ENCODE data around the gene TDG. TPM values are rescaled to one million over a fixed set of nuclear protein-coding genes. Genes with fewer than 3 reads are reported as not detected.

TDG gene
- total RNA-seq, 1 donor from 2014 or later, result 11.3 TPM

DNA sequence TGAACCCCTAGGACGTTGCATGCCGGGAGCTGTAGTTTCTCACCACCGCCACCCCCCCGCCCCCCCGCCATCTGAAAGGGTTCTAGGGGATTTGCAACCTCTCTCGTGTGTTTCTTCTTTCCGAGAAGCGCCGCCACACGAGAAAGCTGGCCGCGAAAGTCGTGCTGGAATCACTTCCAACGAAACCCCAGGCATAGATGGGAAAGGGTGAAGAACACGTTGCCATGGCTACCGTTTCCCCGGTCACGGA is 36.0 kb upstream of the TDG start:
- no peak for DNase-seq
- peak overlapping the region; percentile 94 for H3K27ac ChIP-seq (replicated peaks)
- intact Hi-C loops (cut with micrococcal nuclease), result no loop called here
- no peaks in the 10 kb centered on the region for H3K27me3 ChIP-seq (ENCODE audit: low read depth)
- peak overlapping the region; percentile 86 for H3K4me3 ChIP-seq
- peaks cover 65% of the 10 kb centered on the region for H3K4me1 ChIP-seq
- TF ChIP-seq, protein P1, sequence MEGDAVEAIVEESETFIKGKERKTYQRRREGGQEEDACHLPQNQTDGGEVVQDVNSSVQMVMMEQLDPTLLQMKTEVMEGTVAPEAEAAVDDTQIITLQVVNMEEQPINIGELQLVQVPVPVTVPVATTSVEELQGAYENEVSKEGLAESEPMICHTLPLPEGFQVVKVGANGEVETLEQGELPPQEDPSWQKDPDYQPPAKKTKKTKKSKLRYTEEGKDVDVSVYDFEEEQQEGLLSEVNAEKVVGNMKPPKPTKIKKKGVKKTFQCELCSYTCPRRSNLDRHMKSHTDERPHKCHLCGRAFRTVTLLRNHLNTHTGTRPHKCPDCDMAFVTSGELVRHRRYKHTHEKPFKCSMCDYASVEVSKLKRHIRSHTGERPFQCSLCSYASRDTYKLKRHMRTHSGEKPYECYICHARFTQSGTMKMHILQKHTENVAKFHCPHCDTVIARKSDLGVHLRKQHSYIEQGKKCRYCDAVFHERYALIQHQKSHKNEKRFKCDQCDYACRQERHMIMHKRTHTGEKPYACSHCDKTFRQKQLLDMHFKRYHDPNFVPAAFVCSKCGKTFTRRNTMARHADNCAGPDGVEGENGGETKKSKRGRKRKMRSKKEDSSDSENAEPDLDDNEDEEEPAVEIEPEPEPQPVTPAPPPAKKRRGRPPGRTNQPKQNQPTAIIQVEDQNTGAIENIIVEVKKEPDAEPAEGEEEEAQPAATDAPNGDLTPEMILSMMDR (IDR thresholded peaks at IDR 0.05; ENCODE audit: borderline replicate concordance), result no peak
- H3K36me3 ChIP-seq, result peaks cover 32% of the 10 kb centered on the region
- H3K9me3 ChIP-seq (replicated peaks), result no peaks in the 10 kb centered on the region

GRCh38 chr12:103930034-103930786 is 35.5 kb upstream of the TDG start, which contains the start of gene HSP90B1:
Gene HSP90B1 (plus strand): TSS chr12:103930410. CDS start chr12:103930516, 106 bp downstream.
- H3K27ac ChIP-seq (replicated peaks), result peak within 1 kb of the TSS; percentile 94
- TF ChIP-seq, protein P1 (IDR thresholded peaks at IDR 0.05; ENCODE audit: borderline replicate concordance), result no peak
- intact Hi-C loops (cut with micrococcal nuclease), result no loop called here
- peaks cover 37% of the 10 kb centered on the region for H3K36me3 ChIP-seq
- H3K4me3 ChIP-seq, result peak within 1 kb of the TSS; percentile 86
- H3K27me3 ChIP-seq (ENCODE audit: low read depth), result no peaks in the 10 kb centered on the region
- H3K4me1 ChIP-seq, result peaks cover 70% of the 10 kb centered on the region
- peak; percentile 99 for DNase-seq
- no peaks in the 10 kb centered on the region for H3K9me3 ChIP-seq (replicated peaks)

- DNase-seq, result peak; percentile 34
- Histone ChIP-seq H3K27ac (replicated peaks) (peak overlapping the region; percentile 93), H3K4me1 (peaks cover 78% of the 10 kb centered on the region), H3K36me3 (peaks cover 46% of the 10 kb centered on the region), H3K27me3 (ENCODE audit: low read depth) (no peaks in the 10 kb centered on the region), H3K4me3 (peak overlapping the region; percentile 86), H3K9me3 (replicated peaks) (no peaks in the 10 kb centered on the region)
- TF ChIP-seq, protein P1 (IDR thresholded peaks at IDR 0.05; ENCODE audit: borderline replicate concordance), result no peak
- intact Hi-C loops (cut with micrococcal nuclease), result no loop called here
Observed at GRCh38 chr12:103930787-103931735, 34.6 kb upstream of the TDG start.

DNA sequence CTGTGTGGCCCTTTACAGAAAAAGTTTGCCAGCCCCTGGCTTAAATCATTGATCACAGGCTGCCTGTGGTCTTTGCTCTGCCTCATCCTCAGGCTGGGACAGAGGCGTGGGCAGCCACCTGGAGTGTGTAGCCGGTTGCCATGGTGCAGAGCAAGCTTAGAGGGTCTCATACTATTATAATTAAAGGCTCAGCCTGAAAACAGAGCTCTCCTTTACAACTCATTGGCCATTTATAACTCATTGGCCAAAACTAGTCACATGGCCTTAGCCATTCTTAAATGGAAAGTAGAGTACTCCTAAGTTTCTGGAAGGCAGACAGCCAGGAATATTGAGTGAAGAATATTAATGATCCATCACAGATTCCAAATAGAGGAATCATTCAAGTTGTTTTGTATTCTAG is 32.4 kb upstream of the TDG start:
- TF ChIP-seq, protein P1 (IDR thresholded peaks at IDR 0.05; ENCODE audit: borderline replicate concordance), result no peak
- Histone ChIP-seq H3K9me3 (replicated peaks) (no peaks in the 10 kb centered on the region), H3K27ac (replicated peaks) (peak overlapping the region; percentile 7), H3K27me3 (ENCODE audit: low read depth) (no peaks in the 10 kb centered on the region), H3K36me3 (peaks cover 68% of the 10 kb centered on the region), H3K4me3 (peak overlapping the region; percentile 86), H3K4me1 (peaks cover 78% of the 10 kb centered on the region)
- intact Hi-C loops (cut with micrococcal nuclease), result no loop called here
- no peak for DNase-seq

- no peak overlapping the region for H3K27ac ChIP-seq (replicated peaks)
- no peaks in the 10 kb centered on the region for H3K9me3 ChIP-seq (replicated peaks)
- H3K4me1 ChIP-seq, result peaks cover 54% of the 10 kb centered on the region
- H3K27me3 ChIP-seq (ENCODE audit: low read depth), result no peaks in the 10 kb centered on the region
- H3K4me3 ChIP-seq, result no peak overlapping the region
- intact Hi-C loops (cut with micrococcal nuclease), result loop anchor here (5.0 kb wide), 1 partner anchor 156 kb away; no protein-coding TSS in a partner anchor
- peaks cover 98% of the 10 kb centered on the region for H3K36me3 ChIP-seq
- TF ChIP-seq, protein P1 (IDR thresholded peaks at IDR 0.05; ENCODE audit: borderline replicate concordance), result no peak
- no peak for DNase-seq
Observed at GRCh38 chr12:103936679-103937078, 29.0 kb upstream of the TDG start.

All from left ventricle myocardium inferior (tissue), 1 donor.